Head of caudate nucleus (tissue), 42 donors: ENCODE results near the gene PSMC3IP.

Experiments
- DNase-seq, 42 donors: peaks; one replicate each; pipeline versions ENCODE4 v3.0.0 to v3.0.0-alpha.2; 2020 to 2021; ENCODE audit warnings: mixed read lengths in 7 of 42
- intact Hi-C: fragments of 100-400 bp; cut with DNase I; formaldehyde crosslinking; loops from one replicate; pipeline ENCODE4 v1.15.0; 2022

Gene PSMC3IP

GRCh38 chr17:42527932-42528331 is 49.6 kb downstream of the PSMC3IP start:
- DNase-seq = no peak
- intact Hi-C loops = no loop called here

GRCh38 chr17:42526031-42526444 is 51.5 kb downstream of the PSMC3IP start:
- intact Hi-C loops = no loop called here
- DNase-seq = no peak

GRCh38 chr17:42525221-42525620 is 52.3 kb downstream of the PSMC3IP start:
- intact Hi-C loops = no loop called here
- no peak for DNase-seq

GRCh38 chr17:42522798-42523278 is 54.7 kb downstream of the PSMC3IP start:
- intact Hi-C loops = no loop called here
- no peak for DNase-seq
